ENCODE measurements around the gene HHAT.

DNA sequence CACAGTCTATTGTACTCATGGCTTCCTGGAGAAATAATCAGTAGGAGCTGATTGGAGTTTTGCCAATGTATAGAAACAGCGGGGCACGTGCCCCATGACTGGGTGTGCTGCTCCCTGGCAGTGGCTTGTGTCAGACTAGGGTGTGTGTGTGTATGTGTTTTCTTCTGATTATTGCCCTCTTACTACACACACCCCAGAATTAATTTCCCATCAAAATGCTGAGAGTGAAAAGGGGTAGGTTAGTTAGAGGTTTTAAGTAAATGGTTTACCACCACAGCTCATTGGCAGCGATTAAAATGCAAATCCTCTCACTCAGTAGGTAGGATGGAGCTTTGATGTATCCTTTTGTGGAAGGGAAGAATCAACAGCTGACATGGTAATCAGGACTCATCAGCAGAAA is 29.9 kb downstream of the HHAT start:
- TF ChIP-seq, protein P1, sequence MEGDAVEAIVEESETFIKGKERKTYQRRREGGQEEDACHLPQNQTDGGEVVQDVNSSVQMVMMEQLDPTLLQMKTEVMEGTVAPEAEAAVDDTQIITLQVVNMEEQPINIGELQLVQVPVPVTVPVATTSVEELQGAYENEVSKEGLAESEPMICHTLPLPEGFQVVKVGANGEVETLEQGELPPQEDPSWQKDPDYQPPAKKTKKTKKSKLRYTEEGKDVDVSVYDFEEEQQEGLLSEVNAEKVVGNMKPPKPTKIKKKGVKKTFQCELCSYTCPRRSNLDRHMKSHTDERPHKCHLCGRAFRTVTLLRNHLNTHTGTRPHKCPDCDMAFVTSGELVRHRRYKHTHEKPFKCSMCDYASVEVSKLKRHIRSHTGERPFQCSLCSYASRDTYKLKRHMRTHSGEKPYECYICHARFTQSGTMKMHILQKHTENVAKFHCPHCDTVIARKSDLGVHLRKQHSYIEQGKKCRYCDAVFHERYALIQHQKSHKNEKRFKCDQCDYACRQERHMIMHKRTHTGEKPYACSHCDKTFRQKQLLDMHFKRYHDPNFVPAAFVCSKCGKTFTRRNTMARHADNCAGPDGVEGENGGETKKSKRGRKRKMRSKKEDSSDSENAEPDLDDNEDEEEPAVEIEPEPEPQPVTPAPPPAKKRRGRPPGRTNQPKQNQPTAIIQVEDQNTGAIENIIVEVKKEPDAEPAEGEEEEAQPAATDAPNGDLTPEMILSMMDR (IDR thresholded peaks at IDR 0.05): no peak
- TF ChIP-seq HDAC2 (IDR thresholded peaks at IDR 0.05) (no peak), POLR2A (IDR thresholded peaks at IDR 0.05; ENCODE audit: low read length) (no peak), CHD2 (IDR thresholded peaks at IDR 0.05; ENCODE audit: low read length, partially characterized antibody) (no peak), MYC (IDR thresholded peaks at IDR 0.05; ENCODE audit: borderline replicate concordance, low read length) (no peak), RAD21 (conservative IDR thresholded peaks at IDR 0.05 in 1 of 2, IDR thresholded peaks at IDR 0.05 in 1 of 2) (no peak)
- TF ChIP-seq, protein P2, sequence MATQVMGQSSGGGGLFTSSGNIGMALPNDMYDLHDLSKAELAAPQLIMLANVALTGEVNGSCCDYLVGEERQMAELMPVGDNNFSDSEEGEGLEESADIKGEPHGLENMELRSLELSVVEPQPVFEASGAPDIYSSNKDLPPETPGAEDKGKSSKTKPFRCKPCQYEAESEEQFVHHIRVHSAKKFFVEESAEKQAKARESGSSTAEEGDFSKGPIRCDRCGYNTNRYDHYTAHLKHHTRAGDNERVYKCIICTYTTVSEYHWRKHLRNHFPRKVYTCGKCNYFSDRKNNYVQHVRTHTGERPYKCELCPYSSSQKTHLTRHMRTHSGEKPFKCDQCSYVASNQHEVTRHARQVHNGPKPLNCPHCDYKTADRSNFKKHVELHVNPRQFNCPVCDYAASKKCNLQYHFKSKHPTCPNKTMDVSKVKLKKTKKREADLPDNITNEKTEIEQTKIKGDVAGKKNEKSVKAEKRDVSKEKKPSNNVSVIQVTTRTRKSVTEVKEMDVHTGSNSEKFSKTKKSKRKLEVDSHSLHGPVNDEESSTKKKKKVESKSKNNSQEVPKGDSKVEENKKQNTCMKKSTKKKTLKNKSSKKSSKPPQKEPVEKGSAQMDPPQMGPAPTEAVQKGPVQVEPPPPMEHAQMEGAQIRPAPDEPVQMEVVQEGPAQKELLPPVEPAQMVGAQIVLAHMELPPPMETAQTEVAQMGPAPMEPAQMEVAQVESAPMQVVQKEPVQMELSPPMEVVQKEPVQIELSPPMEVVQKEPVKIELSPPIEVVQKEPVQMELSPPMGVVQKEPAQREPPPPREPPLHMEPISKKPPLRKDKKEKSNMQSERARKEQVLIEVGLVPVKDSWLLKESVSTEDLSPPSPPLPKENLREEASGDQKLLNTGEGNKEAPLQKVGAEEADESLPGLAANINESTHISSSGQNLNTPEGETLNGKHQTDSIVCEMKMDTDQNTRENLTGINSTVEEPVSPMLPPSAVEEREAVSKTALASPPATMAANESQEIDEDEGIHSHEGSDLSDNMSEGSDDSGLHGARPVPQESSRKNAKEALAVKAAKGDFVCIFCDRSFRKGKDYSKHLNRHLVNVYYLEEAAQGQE (IDR thresholded peaks at IDR 0.05): no peak
